SK-N-SH (cell line): ENCODE results near the gene CSNK2B. TPM values are rescaled to one million over a fixed set of nuclear protein-coding genes. Genes with fewer than 3 reads are reported as not detected.

ENCODE experiments used
- CTCF ChIA-PET: fragments of 300-600, 350-600 bp; formaldehyde crosslinking; extraction: SDS; loops from one replicate; lab custom pipeline; 2021; lab: Yijun Ruan, JAX
- POLR2A ChIA-PET: fragments of 350-600 bp; sonication (Branson Sonifier 250); formaldehyde crosslinking; extraction: SDS; loops from one replicate; lab custom pipeline; 2020; ENCODE audit warnings: antibody characterized with exemption, inconsistent platforms; lab: Yijun Ruan, JAX
- DNase-seq: peaks from one replicate; pipeline ENCODE4 v3.0.0; 2012
- H2AFZ ChIP-seq: fragments of 200-600 bp; sonication (generic); 2 replicates; pipeline ENCODE4 v1.8.1; 2016; ENCODE audit warnings: antibody characterized with exemption, mild to moderate bottlenecking, low read depth
- H3F3A ChIP-seq: fragments of 200-600 bp; sonication (generic); replicated peaks from 2 replicates; pipeline ENCODE3; 2016; ENCODE audit warnings: antibody characterized with exemption, mild to moderate bottlenecking; ENCODE audit not compliant: insufficient read depth
- H3K27ac ChIP-seq, 2 experiments: fragments of 200-500 bp in 1 of 2; fragments of 200-600 bp in 1 of 2; sonication (Bioruptor generic) in 1 of 2; sonication (generic), shearing (Covaris generic) in 1 of 2; 2 replicates each; pipeline versions ENCODE4 v1.5.1 to v1.6.1; 2014 to 2016; ENCODE audit warnings: low read depth in 2 of 2, inconsistent platforms in 1 of 2, low read length in 1 of 2, mild to moderate bottlenecking in 1 of 2, mixed read lengths in 1 of 2
- H3K27me3 ChIP-seq: fragments of 200-600 bp; sonication (generic), shearing (Covaris generic); 2 replicates; pipeline ENCODE4 v1.6.1; 2016; ENCODE audit warnings: mixed run types; ENCODE audit not compliant: insufficient read depth
- H3K36me3 ChIP-seq, 2 experiments: fragments of 200-500 bp in 1 of 2; fragments of 200-600 bp in 1 of 2; sonication (Bioruptor generic) in 1 of 2; sonication (generic) in 1 of 2; replicated peaks in 1 of 2; 2 replicates each; pipeline versions ENCODE3 to v1.5.1; 2014 to 2016; ENCODE audit warnings: low read length in 1 of 2, mild to moderate bottlenecking in 1 of 2; ENCODE audit not compliant: insufficient read depth in 2 of 2, control insufficient read depth in 1 of 2
- H3K4me1 ChIP-seq, 2 experiments: fragments of 200-500 bp in 1 of 2; fragments of 200-600 bp in 1 of 2; sonication (Bioruptor generic) in 1 of 2; sonication (generic), shearing (Covaris generic) in 1 of 2; 2 replicates each; pipeline versions ENCODE4 v1.5.1 to v1.6.1; 2014 to 2016; ENCODE audit warnings: low read depth in 1 of 2, low read length in 1 of 2, mixed run types in 1 of 2; ENCODE audit not compliant: insufficient read depth in 2 of 2, control insufficient read depth in 1 of 2
- H3K4me2 ChIP-seq: fragments of 200-600 bp; sonication (generic), shearing (Covaris generic); 2 replicates; pipeline ENCODE4 v1.6.1; 2017; ENCODE audit warnings: mixed run types
- H3K4me3 ChIP-seq, 2 experiments: fragments of 200-500 bp in 1 of 2; fragments of 200-600 bp in 1 of 2; sonication (Bioruptor generic) in 1 of 2; sonication (generic), shearing (Covaris generic) in 1 of 2; 2 replicates each; pipeline versions ENCODE4 v1.5.1 to v1.8.1; 2014 to 2016; ENCODE audit warnings: low read depth in 2 of 2, inconsistent platforms in 1 of 2, low read length in 1 of 2, mild to moderate bottlenecking in 1 of 2, mixed read lengths in 1 of 2, moderate library complexity in 1 of 2
- H3K79me2 ChIP-seq: fragments of 200-600 bp; sonication (generic); 2 replicates; pipeline ENCODE4 v1.8.1; 2017; ENCODE audit warnings: mild to moderate bottlenecking; ENCODE audit not compliant: insufficient read depth
- H3K9ac ChIP-seq: fragments of 200-600 bp; sonication (generic); 2 replicates; pipeline ENCODE4 v1.6.1; 2017; ENCODE audit warnings: mixed run types
- H3K9me2 ChIP-seq: fragments of 200-600 bp; sonication (generic); 2 replicates; pipeline ENCODE4 v1.6.1; 2017; ENCODE audit warnings: mixed run types
- H3K9me3 ChIP-seq: fragments of 200-600 bp; sonication (generic); 2 replicates; pipeline ENCODE4 v1.6.1; 2017; ENCODE audit warnings: mixed run types, mild to moderate bottlenecking, moderate library complexity
- H4K20me1 ChIP-seq: fragments of 200-600 bp; sonication (generic); 2 replicates; pipeline ENCODE4 v1.6.1; 2017; ENCODE audit warnings: mild to moderate bottlenecking, mixed run types; ENCODE audit not compliant: insufficient read depth
- CHD2 ChIP-seq: fragments of 150-350 bp; IDR thresholded peaks from 2 replicates; pipeline ENCODE4 v1.6.1; 2018; ENCODE audit warnings: low read length; ENCODE audit not compliant: partially characterized antibody
- ELF1 ChIP-seq: IDR thresholded peaks from 2 replicates; pipeline ENCODE4 v1.4.0; 2012
- EP300 ChIP-seq, 2 experiments: IDR thresholded peaks; 2 replicates each; pipeline versions ENCODE4 v1.4.0 to v1.6.1; 2012; ENCODE audit warnings: borderline replicate concordance in 1 of 2, low read depth in 1 of 2, low read length in 1 of 2
- FOSL2 ChIP-seq: IDR thresholded peaks from 2 replicates; pipeline ENCODE4 v1.4.0; 2012; ENCODE audit warnings: low read depth, mild to moderate bottlenecking, moderate library complexity, borderline replicate concordance
- FOXM1 ChIP-seq: IDR thresholded peaks from 2 replicates; pipeline ENCODE4 v1.4.0; 2012; ENCODE audit warnings: low read depth, mild to moderate bottlenecking
- GABPA ChIP-seq: IDR thresholded peaks from 2 replicates; pipeline ENCODE4 v1.4.0; 2012; ENCODE audit warnings: low read depth, mild to moderate bottlenecking
- GATA2 ChIP-seq: sonication (generic); formaldehyde crosslinking; IDR thresholded peaks from 2 replicates; pipeline ENCODE4 v1.5.0; 2020; ENCODE audit warnings: mild to moderate bottlenecking, missing genetic modification reagents
- MEF2A ChIP-seq: IDR thresholded peaks from 2 replicates; pipeline ENCODE4 v1.4.0; 2012; ENCODE audit warnings: low read depth, borderline replicate concordance
- MXI1 ChIP-seq: IDR thresholded peaks from 2 replicates; pipeline ENCODE4 v1.6.1; 2012; ENCODE audit warnings: mild to moderate bottlenecking, low read depth, low read length, improper control_type of control experiment
- NFIC ChIP-seq: IDR thresholded peaks from 2 replicates; pipeline ENCODE4 v1.4.0; 2012; ENCODE audit warnings: borderline replicate concordance
- NRF1 ChIP-seq: IDR thresholded peaks from 2 replicates; pipeline ENCODE4 v1.6.1; 2012; ENCODE audit warnings: low read depth, mild to moderate bottlenecking, low read length
- POLR2AphosphoS5 ChIP-seq: IDR thresholded peaks from 2 replicates; pipeline ENCODE4 v1.6.1; 2012; ENCODE audit warnings: low read depth, low read length
- RCOR1 ChIP-seq: fragments of 150-350 bp; IDR thresholded peaks from 2 replicates; pipeline ENCODE4 v1.6.1; 2017; ENCODE audit warnings: antibody characterized with exemption, low read length
- RXRA ChIP-seq: IDR thresholded peaks from 2 replicates; pipeline ENCODE4 v1.4.0; 2012; ENCODE audit warnings: low read depth, mild to moderate bottlenecking, borderline replicate concordance
- SIN3A ChIP-seq: IDR thresholded peaks from 2 replicates; pipeline ENCODE4 v1.6.1; 2012; ENCODE audit warnings: low read depth, mild to moderate bottlenecking, low read length, moderate library complexity, borderline replicate concordance
- TAF1 ChIP-seq: IDR thresholded peaks from 2 replicates; pipeline ENCODE4 v1.6.1; 2012; ENCODE audit warnings: low read depth, mild to moderate bottlenecking, low read length, moderate library complexity, borderline replicate concordance
- TEAD4 ChIP-seq: IDR thresholded peaks from 2 replicates; pipeline ENCODE4 v1.4.0; 2012; ENCODE audit warnings: mild to moderate bottlenecking, borderline replicate concordance; ENCODE audit not compliant: insufficient read depth
- YY1 ChIP-seq: IDR thresholded peaks from 2 replicates; pipeline ENCODE4 v1.4.0; 2012; ENCODE audit warnings: low read depth, mild to moderate bottlenecking
- WGBS: methylation state at CpG from one replicate; pipeline ENCODE4 v1.1.6; 2017; ENCODE audit warnings: low lambda C conversion rate; 5-methylcytosine and 5-hydroxymethylcytosine counted together
- polyA plus RNA-seq, 3 experiments: library from polyadenylated mRNA; depleted of rRNA; stranded (reverse); fragments of >200 nt; gene quantifications; 2 replicates each; pipeline ENCODE4 v1.2.3, GENCODE V29; 2012
- TF ChIP-seq, protein P1 (sequence below): fragments of 150-350 bp; IDR thresholded peaks from 2 replicates; pipeline ENCODE4 v1.6.1; 2017; ENCODE audit warnings: antibody characterized with exemption, low read length, low read depth, borderline replicate concordance
- TF ChIP-seq, protein P2 (sequence below): IDR thresholded peaks from 2 replicates; pipeline ENCODE4 v1.4.0; 2012; ENCODE audit warnings: low read depth, borderline replicate concordance
- TF ChIP-seq, protein P3 (sequence below): IDR thresholded peaks from 2 replicates; pipeline ENCODE4 v1.6.1; 2012; ENCODE audit warnings: mild to moderate bottlenecking, low read depth, low read length, moderate library complexity
- TF ChIP-seq, protein P4 (sequence below): IDR thresholded peaks from 2 replicates; pipeline ENCODE4 v1.4.0; 2012; ENCODE audit warnings: low read depth

The CSNK2B gene
- polyA plus RNA-seq, 1 of the 3 experiments (the other 2 are of a cell fraction): 101 TPM

DNA sequence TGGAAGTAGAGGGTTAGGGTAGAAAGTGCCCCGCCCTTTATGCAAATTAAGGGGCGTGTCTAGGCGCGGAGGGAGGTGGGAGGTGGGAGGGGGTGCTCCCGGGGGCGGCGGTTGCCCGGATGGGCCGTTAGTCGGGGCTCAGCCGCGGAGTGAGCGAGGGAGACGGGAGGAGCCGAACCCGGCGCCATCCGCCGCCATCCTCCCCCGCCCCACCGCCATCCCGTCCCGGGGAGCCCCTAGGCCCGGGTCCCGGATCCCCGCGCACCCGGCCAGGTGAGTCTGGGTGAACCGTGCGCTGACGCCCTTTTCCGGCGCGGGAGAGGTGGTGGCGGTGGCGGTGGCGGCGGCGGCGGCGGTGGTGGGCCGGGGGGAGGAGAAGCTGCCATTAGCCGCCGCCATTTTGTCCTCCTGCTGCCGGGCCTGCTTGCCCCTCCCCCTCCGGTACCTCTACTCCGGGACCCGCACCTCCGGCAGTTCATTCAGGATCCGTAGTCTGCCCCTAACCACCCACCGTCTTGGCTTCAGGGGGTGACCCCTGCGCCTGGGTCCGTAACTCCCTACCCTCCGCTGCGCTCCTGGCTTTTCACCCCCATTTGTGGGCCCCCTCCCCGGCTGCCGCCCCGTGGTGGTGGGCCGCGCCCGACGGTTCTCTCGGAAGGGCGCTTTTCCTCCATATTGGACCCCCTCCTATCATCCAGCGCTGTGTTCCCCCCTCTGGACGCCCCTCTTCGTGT lies 45.1 kb upstream of the CSNK2B start, which contains the start of gene PRRC2A:
TSS of gene PRRC2A (plus strand) at position 130 of the 734 bp plus-strand sequence. CDS start 2,075 bp downstream, outside the sequence.
- ChIA-PET CTCF (interaction anchor here (1.0 to 2.1 kb wide), 3 partner anchors 22 to 74 kb away, joined by 3 to 11 read pairs (median 4); partner anchors contain the start of gene ATP6V1G2), POLR2A (interaction anchor here (1.0 to 4.0 kb wide), 4 partner anchors 9 to 1351 kb away, joined by 3 to 18 read pairs (median 4); partner anchors contain the start of genes BAG6 and DDX39B)
- peak; percentile 90 for DNase-seq
- H4K20me1 ChIP-seq: peaks cover 28% of the 10 kb centered on the region
- no peaks in the 10 kb centered on the region for H3K27me3 ChIP-seq
- H3F3A ChIP-seq: peaks cover 16% of the 10 kb centered on the region
- peaks cover 33 to 43% of the 10 kb centered on the region in 2 experiments for H3K36me3 ChIP-seq
- peak within 1 kb of the TSS; percentile 87 for H2AFZ ChIP-seq
- peak within 1 kb of the TSS; percentile 99 for H3K27ac ChIP-seq
- peaks cover 52% of the 10 kb centered on the region for H3K79me2 ChIP-seq
- H3K4me2 ChIP-seq: peak within 1 kb of the TSS; percentile 97
- H3K9me3 ChIP-seq: no peaks in the 10 kb centered on the region
- H3K4me1 ChIP-seq: peaks cover 10 to 11% of the 10 kb centered on the region in 2 experiments
- peak within 1 kb of the TSS; percentile 99 for H3K9ac ChIP-seq
- no peaks in the 10 kb centered on the region for H3K9me2 ChIP-seq
- TF ChIP-seq SIN3A: no peak; the same call in 1 of the 2 replicates
- TF ChIP-seq EP300 (IDR thresholded peaks at IDR 0.05; ENCODE audit: borderline replicate concordance in 1 of 2, low read depth in 1 of 2, low read length in 1 of 2): no peak; a peak in 1 of 4 replicates
- TF ChIP-seq ELF1: no peak
- no peak for TF ChIP-seq MEF2A
- no peak for TF ChIP-seq RCOR1
- TF ChIP-seq MXI1: no peak
- peak; percentile 83 for TF ChIP-seq TAF1
- no peak for TF ChIP-seq RXRA
- TF ChIP-seq, protein P1, sequence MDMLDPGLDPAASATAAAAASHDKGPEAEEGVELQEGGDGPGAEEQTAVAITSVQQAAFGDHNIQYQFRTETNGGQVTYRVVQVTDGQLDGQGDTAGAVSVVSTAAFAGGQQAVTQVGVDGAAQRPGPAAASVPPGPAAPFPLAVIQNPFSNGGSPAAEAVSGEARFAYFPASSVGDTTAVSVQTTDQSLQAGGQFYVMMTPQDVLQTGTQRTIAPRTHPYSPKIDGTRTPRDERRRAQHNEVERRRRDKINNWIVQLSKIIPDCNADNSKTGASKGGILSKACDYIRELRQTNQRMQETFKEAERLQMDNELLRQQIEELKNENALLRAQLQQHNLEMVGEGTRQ: no peak
- no peak for TF ChIP-seq NRF1
- peak; percentile 23; the same call in 1 of the 2 replicates for TF ChIP-seq TEAD4
- no peak for TF ChIP-seq GABPA
- TF ChIP-seq, protein P2, sequence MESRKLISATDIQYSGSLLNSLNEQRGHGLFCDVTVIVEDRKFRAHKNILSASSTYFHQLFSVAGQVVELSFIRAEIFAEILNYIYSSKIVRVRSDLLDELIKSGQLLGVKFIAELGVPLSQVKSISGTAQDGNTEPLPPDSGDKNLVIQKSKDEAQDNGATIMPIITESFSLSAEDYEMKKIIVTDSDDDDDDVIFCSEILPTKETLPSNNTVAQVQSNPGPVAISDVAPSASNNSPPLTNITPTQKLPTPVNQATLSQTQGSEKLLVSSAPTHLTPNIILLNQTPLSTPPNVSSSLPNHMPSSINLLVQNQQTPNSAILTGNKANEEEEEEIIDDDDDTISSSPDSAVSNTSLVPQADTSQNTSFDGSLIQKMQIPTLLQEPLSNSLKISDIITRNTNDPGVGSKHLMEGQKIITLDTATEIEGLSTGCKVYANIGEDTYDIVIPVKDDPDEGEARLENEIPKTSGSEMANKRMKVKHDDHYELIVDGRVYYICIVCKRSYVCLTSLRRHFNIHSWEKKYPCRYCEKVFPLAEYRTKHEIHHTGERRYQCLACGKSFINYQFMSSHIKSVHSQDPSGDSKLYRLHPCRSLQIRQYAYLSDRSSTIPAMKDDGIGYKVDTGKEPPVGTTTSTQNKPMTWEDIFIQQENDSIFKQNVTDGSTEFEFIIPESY: 0 out of 2 replicates have a peak, but pooled peaks have one; percentile 47
- TF ChIP-seq CHD2: no peak
- TF ChIP-seq, protein P3, sequence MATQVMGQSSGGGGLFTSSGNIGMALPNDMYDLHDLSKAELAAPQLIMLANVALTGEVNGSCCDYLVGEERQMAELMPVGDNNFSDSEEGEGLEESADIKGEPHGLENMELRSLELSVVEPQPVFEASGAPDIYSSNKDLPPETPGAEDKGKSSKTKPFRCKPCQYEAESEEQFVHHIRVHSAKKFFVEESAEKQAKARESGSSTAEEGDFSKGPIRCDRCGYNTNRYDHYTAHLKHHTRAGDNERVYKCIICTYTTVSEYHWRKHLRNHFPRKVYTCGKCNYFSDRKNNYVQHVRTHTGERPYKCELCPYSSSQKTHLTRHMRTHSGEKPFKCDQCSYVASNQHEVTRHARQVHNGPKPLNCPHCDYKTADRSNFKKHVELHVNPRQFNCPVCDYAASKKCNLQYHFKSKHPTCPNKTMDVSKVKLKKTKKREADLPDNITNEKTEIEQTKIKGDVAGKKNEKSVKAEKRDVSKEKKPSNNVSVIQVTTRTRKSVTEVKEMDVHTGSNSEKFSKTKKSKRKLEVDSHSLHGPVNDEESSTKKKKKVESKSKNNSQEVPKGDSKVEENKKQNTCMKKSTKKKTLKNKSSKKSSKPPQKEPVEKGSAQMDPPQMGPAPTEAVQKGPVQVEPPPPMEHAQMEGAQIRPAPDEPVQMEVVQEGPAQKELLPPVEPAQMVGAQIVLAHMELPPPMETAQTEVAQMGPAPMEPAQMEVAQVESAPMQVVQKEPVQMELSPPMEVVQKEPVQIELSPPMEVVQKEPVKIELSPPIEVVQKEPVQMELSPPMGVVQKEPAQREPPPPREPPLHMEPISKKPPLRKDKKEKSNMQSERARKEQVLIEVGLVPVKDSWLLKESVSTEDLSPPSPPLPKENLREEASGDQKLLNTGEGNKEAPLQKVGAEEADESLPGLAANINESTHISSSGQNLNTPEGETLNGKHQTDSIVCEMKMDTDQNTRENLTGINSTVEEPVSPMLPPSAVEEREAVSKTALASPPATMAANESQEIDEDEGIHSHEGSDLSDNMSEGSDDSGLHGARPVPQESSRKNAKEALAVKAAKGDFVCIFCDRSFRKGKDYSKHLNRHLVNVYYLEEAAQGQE: 0 out of 2 replicates have a peak, but pooled peaks have one; percentile 32
- TF ChIP-seq FOSL2: no peak
- TF ChIP-seq, protein P4, sequence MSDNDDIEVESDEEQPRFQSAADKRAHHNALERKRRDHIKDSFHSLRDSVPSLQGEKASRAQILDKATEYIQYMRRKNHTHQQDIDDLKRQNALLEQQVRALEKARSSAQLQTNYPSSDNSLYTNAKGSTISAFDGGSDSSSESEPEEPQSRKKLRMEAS: peak; percentile 8
- TF ChIP-seq YY1: peak; percentile 96
- TF ChIP-seq POLR2AphosphoS5: peak; percentile 74
- 0 out of 2 replicates have a peak, but pooled peaks have one; percentile 5 for TF ChIP-seq NFIC
- no peak for TF ChIP-seq FOXM1
- TF ChIP-seq GATA2 (CRISPR knock-in tag): no peak
- TF ChIP-seq, all 33 proteins: peak for 8
- WGBS: 3% methylated on average over 35 of the region's 67 CpGs
- H3K4me3 ChIP-seq: peak within 1 kb of the TSS; percentile 87 to 98
